Right kidney (tissue), 1 donor: ENCODE measurements around the gene RGS7BP.
"Not testable (repeated sequence)": the region's sequence is repeated elsewhere in the genome, so short reads cannot be mapped to it uniquely, and the experiment has no call there.

Source experiments
- DNase-seq: peaks from one replicate; pipeline ENCODE4 v3.0.0-alpha.2; 2016

Gene RGS7BP

DNA sequence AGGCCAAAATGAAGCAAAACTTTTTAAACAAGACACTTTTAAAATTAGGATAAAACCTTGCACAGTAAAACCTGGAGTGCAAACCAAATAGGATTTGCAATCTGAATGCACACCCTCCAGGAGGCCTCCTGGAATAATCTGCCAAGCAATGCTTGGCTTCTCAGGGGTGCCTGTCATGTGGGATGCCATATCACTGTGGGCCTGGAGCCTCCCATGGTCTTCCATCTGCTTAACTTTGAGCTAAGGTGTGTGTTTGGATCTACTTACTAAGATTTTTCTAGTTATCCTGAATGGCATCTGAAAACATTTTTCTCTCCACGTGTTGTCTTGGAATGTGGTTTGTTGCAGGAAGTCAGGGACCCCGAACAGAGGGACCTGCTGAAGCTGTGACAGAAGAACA lies 52.1 kb downstream of the RGS7BP start:
- DNase-seq = no peak

DNA sequence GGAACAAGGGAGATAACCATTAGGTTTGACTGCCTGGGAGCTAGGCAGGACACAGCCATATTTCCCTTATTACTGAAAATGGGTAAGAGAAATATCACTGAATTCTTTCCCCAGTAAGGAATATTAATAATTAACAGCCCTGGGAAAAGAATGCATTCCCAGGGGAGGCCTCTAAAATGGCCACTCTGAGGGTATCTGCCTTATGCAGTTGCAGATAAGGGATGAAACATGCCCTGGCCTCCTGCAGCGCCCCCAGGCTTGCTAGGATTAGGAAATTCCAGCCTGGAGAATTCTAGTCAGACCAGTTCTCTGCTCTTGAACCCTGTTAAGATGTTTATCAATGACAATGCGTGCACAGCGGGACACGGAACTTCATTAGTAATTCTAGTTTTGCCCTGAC lies 52.8 kb downstream of the RGS7BP start:
- DNase-seq = not testable (repeated sequence)

DNA sequence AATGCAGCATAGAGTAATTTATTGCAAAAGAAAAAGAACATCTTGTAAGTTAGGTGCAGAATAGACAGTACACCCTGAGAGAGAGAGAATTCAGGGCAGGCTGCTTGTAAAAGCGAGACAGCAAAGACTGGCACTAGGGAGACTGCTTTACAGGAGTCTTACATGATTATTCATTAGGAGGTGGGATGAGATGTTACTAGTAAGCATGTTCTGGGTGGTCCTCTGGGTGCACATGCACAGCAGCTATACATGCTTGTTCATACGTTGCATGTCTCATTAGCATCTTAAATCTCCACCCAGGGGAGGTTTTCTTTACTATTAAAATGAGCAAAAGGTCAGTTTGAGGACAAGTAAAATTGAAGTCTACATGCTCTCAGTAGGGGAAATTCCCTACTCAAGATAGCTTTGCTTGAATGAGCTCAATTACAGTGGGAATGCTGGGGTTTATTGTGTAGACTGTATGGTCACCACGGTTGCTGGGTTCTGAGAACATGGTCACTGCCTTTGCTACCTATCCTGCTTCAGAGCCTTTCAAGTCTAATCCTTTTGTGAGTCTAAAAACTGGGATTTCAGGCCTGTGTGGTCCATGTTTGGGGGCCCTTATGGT lies 60.6 kb downstream of the RGS7BP start:
- no peak for DNase-seq

DNA sequence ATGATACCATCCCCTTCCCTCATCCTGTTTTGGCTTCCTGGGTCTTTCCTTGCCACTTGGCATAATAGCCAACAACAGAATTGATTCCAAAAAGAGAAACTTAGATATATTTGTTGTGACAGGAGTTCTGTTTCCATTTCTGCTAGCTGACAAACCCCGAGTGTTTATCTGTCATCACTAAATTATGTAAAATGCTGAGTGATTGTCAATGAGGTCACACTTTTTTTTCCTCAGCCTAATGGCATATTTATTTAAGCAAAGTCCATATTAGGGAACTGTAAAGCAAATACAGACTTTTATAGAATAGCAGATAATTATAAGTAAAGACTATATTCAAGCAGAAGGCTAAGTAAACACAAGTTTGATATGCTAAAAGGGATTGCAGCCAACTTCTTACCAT lies 64.0 kb downstream of the RGS7BP start:
- DNase-seq = no peak

DNA sequence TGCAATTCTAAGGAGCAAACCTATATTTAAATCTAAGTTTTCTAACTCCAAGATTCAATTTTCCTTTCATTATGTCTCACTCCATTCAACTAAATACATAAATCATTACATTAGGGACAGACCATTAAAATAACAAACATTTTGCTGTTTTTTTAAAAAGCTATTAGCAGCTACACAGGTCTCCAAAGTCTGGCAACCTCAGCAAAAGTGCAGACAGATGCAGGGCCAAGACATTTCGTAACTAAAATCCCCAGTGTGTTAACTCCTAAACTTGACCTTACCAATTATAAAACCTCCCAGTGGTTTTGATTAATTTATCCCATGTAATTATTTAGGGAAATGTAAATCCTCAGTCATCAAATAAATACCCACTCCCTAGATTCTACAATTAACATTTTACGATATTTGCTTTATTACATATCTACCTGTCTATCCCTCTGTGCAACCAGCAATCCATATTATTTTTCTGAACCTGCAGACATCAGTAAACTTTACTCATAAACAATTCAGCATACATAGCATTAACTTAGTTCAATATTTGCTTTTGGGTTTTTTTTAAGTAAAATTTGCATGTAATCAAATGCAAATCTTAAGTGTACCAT lies 64.7 kb downstream of the RGS7BP start:
- no peak for DNase-seq

DNA sequence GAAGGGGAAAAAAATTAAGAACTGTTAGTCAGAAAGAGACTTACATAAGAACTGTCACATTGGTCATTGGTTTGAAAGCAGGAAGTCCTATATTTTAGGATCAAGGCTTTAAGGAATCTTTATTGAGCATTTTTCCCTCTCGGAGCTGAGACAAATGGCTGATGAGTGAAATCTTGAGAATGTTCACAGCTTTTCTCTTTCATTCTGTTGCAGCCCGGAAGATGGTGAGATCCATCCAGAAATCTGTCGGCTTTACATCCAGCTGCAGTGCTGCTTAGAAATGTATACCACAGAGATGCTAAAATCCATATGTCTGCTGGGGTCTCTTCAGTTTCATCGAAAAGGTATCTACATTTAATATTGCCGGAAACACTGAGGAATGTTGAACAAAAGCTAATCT lies 69.7 kb downstream of the RGS7BP start:
- no peak for DNase-seq

DNA sequence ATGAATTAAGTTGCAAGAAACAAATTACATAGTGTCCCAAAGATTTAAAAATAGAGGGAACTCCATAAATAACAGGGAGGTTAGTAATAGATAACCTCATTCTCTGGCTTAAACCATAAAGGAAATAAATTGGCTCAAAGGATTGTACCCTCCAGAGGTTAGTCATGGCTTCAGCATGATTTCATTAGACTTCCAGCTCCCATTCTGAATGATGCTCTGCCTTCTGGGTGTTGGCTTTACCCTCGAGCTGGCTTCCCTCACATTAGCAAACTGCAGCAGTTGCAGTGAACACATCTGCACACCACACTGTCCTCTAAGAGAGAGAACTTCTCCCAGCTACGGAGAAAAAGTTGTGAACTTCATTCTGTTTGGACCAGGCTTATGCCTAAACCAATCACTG lies 70.4 kb downstream of the RGS7BP start:
- no peak for DNase-seq

DNA sequence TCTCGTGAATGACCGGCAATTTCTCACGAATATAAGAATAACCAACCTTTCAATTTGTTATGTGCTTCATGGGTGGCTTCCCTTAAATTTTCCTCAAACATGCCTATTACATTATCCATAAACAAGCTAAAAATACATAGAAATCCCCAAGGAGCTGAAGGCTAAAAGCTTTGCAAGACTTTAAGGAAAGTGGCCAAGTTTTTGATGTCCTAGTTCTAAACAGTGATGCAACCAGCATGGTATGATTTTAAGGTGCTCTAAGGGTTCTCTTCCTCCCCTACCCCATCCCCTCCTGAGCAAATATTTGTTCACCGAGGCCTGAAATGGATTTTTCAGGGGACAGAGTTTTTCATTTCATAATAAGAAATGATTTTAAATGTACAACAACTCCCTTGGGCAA lies 79.8 kb downstream of the RGS7BP start:
- DNase-seq = no peak

DNA sequence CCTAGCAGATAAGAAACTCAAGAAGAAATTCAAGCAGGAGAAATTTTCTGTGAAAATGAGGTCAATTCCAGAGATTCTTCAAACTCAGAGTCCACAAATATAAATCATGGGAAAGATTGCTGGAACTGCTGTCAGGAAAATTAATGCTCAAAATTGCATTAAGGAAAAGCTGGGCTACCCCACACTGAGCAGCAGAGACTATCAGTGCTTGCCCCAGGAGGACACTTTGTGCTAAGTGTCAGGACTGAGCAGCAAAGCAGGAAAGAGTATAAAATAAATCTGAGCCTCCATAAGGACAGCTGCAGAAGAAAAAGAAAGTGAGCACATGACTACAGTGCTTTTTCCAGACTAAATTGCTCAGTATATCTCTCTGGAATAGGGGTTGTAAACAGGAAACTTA lies 81.6 kb downstream of the RGS7BP start:
- no peak for DNase-seq

DNA sequence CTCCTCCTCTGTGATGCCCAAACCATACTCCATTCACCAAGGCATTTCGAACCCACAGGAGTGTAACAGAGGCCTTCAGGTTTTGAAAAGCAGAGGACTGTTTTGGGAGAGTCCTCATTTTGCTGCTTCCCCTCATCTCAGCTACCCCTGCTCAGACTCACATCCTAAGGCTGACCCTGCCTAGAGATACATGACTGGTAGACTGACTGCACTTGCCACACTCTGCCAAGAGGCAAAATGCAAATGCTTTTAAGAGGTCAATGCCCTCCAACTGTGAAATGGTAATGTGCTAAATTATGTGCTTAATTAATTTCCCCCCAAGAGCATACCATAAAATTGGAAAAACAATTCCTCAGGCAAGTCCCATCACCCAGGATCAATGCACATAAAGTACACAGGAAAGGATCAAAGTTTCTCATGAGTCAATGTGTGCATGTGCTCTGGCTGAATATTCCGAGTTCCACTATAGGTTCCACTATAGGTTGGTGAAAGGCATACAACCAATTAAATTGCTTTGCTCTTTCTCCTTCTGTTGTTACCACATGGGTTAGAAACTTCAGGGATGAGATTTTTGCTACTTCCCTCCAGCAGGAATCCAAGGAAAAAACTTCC lies 87.0 kb downstream of the RGS7BP start:
- no peak for DNase-seq

DNA sequence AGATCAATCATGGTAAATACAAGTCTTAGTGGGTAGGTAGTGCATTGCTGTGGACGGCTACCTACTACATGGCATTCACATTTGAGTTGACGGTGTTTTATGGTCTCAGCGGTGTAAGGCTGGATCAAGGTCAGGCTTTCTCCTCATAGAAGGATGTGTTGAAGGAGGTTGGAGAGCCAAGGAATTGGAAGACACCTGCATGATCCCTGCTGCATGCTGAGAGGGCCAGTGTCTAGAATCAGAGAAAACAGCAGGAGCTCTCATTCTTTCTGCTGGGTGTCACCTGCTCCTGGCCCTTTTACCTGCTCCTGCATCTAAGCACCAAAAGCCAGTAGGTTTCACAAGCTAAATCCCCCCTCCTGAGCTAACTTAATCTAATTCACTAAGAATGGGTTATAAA lies 88.2 kb downstream of the RGS7BP start:
- no peak for DNase-seq

DNA sequence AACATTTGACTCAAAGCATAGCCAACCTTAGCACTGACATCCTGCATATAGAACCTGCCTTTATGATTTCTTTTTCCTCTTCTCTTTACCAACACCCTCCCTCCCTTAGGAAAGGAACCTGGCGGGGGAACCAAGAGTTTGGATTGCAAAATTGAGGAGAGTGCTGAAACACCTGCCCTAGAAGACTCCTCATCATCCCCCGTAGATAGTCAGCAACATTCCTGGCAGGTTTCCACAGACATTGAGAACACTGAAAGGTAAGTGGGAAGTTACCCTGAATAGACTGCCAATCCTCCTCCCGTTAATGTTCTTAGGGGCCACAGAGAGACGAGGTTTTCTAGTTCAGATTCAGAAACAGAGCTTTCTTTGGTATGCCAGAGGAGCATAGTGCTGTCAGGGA lies 88.8 kb downstream of the RGS7BP start:
- no peak for DNase-seq

DNA sequence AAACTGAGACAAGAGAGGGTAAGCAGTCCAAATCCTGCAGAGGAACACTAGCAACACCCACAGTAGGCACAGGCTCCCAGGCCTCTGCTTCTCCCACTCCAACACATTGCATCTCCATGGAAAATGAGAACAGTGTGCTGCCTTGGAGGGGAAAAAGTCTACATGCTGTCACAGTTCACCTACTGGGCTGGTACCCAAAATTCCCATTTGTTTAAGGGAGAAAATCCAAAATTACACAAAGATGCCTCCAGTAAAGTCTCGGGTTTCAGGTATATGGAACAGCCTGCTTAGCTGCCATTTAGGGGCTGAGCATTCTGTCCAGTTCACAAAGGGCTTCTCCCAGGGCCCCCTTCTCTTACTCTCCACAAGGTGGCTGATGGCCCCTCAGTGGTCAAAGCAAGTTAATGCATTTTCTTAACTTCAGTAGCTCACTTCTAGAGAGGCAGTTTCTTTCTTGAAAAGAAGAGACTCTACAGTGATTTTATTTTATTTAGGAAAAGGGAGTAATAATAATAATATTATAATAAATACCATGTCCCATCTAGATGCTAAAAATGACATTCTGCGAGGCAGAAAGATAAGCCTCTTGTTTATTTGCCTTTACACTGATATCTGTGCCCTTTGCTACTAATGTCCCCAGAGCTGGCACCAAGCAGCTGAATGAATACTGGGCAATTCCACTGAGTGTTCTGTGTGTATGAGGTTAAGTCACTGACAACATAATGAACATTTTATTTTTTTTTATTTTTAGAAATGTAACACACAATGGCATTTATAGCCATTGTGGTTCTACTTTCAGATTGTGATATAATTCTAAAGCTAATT lies 89.4 kb downstream of the RGS7BP start:
- no peak for DNase-seq

DNA sequence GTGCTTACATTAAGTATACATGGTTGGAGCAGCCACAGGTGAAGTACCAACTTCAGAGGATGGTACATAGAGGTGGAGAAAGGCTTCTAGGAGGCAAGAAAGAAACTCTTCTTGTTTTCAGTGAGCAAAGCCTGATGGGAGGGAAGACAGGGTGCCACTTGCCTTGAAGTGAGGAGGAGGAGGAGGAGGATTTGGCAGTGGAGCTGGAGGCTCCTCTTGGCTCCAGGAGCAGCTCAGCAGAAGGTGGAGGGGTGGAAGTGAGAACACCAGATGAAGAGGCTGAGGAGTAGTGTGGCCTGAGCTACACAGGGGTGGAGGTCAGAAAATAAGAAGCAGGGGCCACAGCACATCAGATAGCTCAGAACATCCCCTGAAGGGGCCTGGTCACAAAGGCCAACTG lies 93.4 kb downstream of the RGS7BP start:
- DNase-seq = no peak

DNA sequence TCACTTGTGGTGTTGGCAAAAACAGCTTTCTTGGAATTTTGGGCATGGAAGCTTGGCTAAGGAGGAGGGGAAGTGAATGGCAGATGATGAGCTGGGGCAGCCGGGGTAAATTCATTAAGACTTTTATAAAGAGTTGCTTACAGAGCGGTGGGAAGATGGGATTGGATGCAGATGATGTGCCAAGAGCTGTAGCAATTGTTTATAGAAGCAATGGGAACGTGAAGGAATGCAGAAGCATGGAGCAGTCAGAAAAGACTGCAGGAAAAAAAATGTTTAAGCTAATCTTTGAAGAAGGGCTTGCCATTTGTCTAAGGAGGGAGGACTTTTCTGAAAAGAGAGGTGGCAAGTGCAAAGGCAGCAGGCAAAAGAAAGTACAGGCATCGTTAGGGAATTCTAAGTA lies 97.9 kb downstream of the RGS7BP start:
- DNase-seq = no peak

DNA sequence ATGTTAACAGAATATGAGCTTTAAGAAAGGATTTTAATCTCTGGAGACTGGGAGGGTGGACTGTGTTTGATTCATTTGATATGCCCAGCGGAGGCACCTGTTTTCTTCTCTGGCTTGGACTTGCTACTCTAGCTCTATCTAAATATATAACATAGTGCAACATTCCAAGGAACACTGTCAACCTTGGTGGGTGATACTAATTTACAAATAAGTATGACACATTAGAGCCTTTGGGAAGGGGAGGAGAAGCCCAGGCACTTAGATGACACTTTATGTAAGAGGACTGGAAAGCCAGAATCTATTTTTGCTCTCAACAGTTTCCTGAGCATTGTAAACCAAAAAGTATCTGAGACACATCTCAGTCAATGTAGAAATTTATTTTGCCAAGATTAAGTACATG lies 101.1 kb downstream of the RGS7BP start:
- no peak for DNase-seq

DNA sequence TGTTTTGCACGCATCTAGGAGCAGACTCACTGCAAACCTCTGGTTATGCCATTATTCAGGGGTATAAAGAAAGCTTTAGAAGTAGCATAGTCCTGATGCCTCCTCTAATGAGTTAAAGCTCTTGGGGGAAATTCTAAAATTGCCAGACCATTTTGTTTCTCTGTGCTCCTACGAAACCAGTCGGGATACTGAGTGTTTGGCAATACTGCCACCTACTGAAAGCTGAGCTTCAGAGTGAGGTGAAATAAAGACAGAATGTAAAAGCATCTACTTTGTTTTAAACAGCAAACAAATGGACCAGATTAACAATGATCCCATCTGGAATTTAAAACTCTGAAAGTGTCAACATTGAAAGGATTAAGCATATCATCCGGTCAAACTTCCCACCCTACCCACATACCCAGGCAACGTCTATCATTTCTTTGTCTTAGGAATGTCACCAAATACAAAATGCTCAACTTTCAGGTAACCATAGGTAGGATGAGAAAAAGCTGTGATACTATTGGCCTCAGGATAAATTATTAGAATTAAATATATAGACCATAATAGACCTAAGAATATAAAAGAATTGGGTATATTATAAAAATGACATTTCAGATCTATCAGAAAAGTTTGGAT lies 106.6 kb downstream of the RGS7BP start:
- DNase-seq = peak; percentile 32

DNA sequence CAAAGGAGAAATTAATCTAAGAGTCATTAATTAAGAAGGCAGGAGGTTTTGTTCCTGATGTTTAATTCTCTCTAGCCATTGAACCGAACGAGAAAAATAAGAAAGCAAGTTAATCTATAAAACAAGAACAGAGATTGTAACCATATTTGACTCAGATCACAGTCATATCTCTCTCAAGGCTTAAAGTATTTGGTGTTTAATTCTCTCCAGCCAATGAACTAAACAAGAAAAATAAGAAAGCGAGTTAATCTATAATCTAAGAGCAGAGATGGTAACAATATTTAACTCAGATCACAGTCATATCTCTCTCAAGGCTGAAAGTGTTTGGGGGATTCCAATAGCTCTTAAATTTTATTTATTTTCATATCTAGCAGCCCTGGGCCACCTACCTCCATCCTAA lies 110.1 kb downstream of the RGS7BP start:
- DNase-seq = no peak

DNA sequence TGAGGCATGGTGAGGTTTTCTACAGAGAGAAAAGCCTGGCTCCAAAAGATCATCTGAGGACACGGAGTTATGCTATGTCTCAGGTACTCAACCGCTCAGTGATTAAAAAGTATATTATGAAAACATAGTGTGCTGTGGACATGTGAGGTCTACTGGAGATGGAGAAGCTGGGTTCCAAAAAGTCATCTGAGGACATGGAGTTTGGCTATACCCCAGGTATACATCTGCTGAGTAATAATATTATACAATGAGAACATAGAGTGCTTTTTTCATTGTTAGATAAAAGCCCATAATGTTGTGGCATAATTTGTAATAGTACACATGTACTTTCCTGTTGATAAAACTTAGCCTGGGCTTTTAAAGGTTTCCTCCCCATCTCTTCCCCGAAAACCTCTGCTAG lies 113.8 kb downstream of the RGS7BP start:
- DNase-seq = no peak

DNA sequence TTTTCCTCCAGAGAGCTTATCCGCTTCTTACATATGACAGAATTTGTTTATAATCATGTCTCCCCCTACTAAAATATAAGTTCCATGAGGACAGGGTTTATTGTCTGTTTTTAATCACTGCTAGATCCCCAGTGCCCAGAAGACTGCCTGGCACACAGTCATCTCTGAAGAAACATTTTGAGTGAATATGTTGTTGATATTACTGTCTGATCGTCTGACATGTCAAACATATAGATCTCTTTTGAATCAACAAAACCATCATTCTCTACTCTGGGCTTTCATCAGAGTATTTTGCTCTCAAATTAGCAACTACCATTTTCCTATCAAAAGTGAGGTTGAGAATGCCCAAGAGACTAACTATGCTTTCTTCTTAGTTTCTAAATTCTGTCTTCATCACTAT lies 117.2 kb downstream of the RGS7BP start:
- DNase-seq = no peak

DNA sequence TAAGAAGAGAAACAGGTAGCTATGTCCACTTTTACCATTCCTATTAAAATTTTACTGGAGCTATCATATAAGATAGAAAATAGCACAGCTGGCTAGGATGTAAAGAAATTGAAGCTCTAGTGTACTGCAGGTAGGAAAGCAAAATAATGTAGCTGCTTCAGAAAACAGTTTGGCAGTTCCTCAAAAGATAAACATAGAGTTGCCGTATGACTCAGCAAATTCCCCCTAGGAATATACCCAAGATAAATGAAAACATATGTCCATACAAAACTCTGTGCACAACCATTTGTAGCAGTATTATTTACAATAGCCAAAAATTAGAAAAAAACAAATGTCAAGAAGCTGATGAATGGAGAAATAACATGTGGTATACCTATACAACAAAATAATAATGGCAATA lies 119.9 kb downstream of the RGS7BP start:
- DNase-seq = no peak

DNA sequence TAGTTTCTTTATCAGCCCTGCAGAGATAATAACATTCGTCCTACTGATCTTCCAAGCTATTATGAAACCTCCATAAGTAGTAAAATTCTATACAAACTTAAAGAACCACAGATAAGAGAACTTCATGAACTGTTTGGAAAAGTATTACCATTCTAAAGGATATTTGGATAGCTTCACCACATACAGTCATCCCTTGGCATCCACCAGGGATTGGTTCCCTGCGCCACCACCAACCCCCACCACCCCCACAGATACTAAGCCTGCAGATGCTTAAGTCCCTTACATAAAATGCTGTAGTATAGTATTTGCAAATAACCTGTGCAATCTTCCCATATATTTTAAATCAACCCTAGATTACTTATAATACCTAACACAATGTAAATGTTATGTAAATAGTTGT lies 123.1 kb downstream of the RGS7BP start:
- DNase-seq = no peak

DNA sequence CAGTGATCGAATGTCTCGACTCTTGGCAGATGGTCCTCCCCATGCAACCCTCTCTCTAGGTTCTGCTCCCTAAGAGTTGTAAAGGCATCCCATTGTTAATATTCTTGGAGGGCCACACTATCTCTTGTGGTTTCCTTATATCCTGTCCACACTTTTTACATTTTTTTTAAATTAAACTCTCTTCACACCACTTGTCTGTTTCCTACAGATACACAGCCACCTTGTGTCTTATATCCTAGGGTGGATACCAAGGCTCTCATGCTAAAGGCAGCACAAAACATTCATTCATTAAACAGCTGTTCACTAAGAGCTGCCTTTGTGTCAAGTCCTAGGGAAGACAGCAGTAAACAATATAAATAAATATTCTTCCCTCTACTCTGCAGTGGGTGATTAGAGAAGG lies 124.0 kb downstream of the RGS7BP start:
- DNase-seq = no peak
